Measurements from ENCODE around the gene NKD2. TPM values are rescaled to one million over a fixed set of nuclear protein-coding genes. Genes with fewer than 3 reads are reported as not detected.

The NKD2 gene
- total RNA-seq, 1 experiment from 2014 or later = 20.4 TPM

- RAD21 ChIA-PET (ENCODE audit: low non-redundant PET in 1 of 2, low total read pairs in 2 of 2, uncharacterized antibody in 2 of 2, unreplicated experiment in 2 of 2) = no interaction called here
- DNase-seq (ENCODE audit: low read depth, low spot score) (no peak), ATAC-seq (no peak)
- Histone ChIP-seq H4K20me1 (ENCODE audit: insufficient read depth) (no peaks in the 10 kb centered on the region), H3K27ac (ENCODE audit: low read depth, low read length) (no peak overlapping the region), H3K9me2 (ENCODE audit: insufficient read depth) (no peaks in the 10 kb centered on the region), H3K4me3 (replicated peaks in 1 of 2; ENCODE audit: low read depth in 1 of 2, low read length in 2 of 2) (no peak overlapping the region), H3K36me3 (ENCODE audit: control insufficient read depth in 1 of 2, insufficient read depth in 2 of 2, low read length in 2 of 2) (no peaks in the 10 kb centered on the region), H2AFZ (ENCODE audit: low read depth, low read length, poor library complexity, severe bottlenecking) (no peak overlapping the region), H3K4me1 (ENCODE audit: control insufficient read depth in 1 of 2, insufficient read depth in 2 of 2, low read length in 2 of 2) (peaks cover 14 to 32% of the 10 kb centered on the region in 2 experiments), H3K79me2 (ENCODE audit: insufficient read depth, low read length) (no peaks in the 10 kb centered on the region), H3K27me3 (ENCODE audit: insufficient read depth, low read length) (peaks cover 18% of the 10 kb centered on the region; the same call in 1 of the 2 replicates), H3K9ac (ENCODE audit: low read length) (no peak overlapping the region), H3K9me3 (ENCODE audit: control insufficient read depth in 1 of 2, insufficient read depth in 1 of 2, low read depth in 1 of 2, low read length in 2 of 2) (no peaks in the 10 kb centered on the region), H3K4me2 (ENCODE audit: low read length) (no peak overlapping the region)
- CTCF ChIA-PET = no interaction called here
- intact Hi-C loops (cut with micrococcal nuclease) = no loop called here
- no TSS peak for BruUV-seq (replicated peaks)
- POLR2A ChIA-PET = no interaction called here
- TF ChIP-seq TCF7L2 (IDR thresholded peaks at IDR 0.05; ENCODE audit: borderline replicate concordance, extremely low read depth, insufficient read depth, insufficient read length) (no peak), SRF (IDR thresholded peaks at IDR 0.05; ENCODE audit: low read depth) (no peak), JUND (IDR thresholded peaks at IDR 0.05) (no peak), POLR2A (IDR thresholded peaks at IDR 0.05; ENCODE audit: borderline replicate concordance, extremely low read depth, insufficient read depth, insufficient read length) (no peak), POLR2AphosphoS5 (IDR thresholded peaks at IDR 0.05; ENCODE audit: low read depth, low read length) (no peak), CEBPB (IDR thresholded peaks at IDR 0.05; ENCODE audit: low read depth) (no peak), YY1 (IDR thresholded peaks at IDR 0.05; ENCODE audit: extremely low read depth, insufficient replicate concordance, low read depth, low read length) (no peak)
These were observed 48.1 kb upstream of the NKD2 start for GRCh38 chr5:960551-960950.

- Histone ChIP-seq H3K9me2 (ENCODE audit: insufficient read depth) (no peaks in the 10 kb centered on the region), H3K9ac (ENCODE audit: low read length) (no peak overlapping the region), H3K4me3 (replicated peaks in 1 of 2; ENCODE audit: low read depth in 1 of 2, low read length in 2 of 2) (no peak overlapping the region), H2AFZ (ENCODE audit: low read depth, low read length, poor library complexity, severe bottlenecking) (no peak overlapping the region), H3K79me2 (ENCODE audit: insufficient read depth, low read length) (no peaks in the 10 kb centered on the region), H3K4me2 (ENCODE audit: low read length) (no peak overlapping the region), H3K9me3 (ENCODE audit: control insufficient read depth in 1 of 2, insufficient read depth in 1 of 2, low read depth in 1 of 2, low read length in 2 of 2) (no peaks in the 10 kb centered on the region), H3K27me3 (ENCODE audit: insufficient read depth, low read length) (peaks cover 18% of the 10 kb centered on the region), H3K27ac (ENCODE audit: low read depth, low read length) (no peak overlapping the region), H3K36me3 (ENCODE audit: control insufficient read depth in 1 of 2, insufficient read depth in 2 of 2, low read length in 2 of 2) (no peaks in the 10 kb centered on the region), H4K20me1 (ENCODE audit: insufficient read depth) (no peaks in the 10 kb centered on the region), H3K4me1 (ENCODE audit: control insufficient read depth in 1 of 2, insufficient read depth in 2 of 2, low read length in 2 of 2) (peaks cover 14 to 32% of the 10 kb centered on the region in 2 experiments)
- DNase-seq (ENCODE audit: low read depth, low spot score) (no peak), ATAC-seq (no peak)
- intact Hi-C loops (cut with micrococcal nuclease) = no loop called here
- TF ChIP-seq ATF3 (IDR thresholded peaks at IDR 0.05) (no peak), JUND (IDR thresholded peaks at IDR 0.05) (no peak)
- ChIA-PET CTCF (no interaction called here), RAD21 (ENCODE audit: low non-redundant PET in 1 of 2, low total read pairs in 2 of 2, uncharacterized antibody in 2 of 2, unreplicated experiment in 2 of 2) (no interaction called here), POLR2A (no interaction called here)
- BruUV-seq (replicated peaks) = no TSS peak
These were observed 47.4 kb upstream of the NKD2 start for GRCh38 chr5:961002-961710.

Data from HCT116 (cell line).